ENCODE results near the gene SHISAL1. TPM values are rescaled to one million over a fixed set of nuclear protein-coding genes. Genes with fewer than 3 reads are reported as not detected.
"Not testable (repeated sequence)": the region's sequence is repeated elsewhere in the genome, so short reads cannot be mapped to it uniquely, and the experiment has no call there.

The SHISAL1 gene
- total RNA-seq, 2 experiments from 2014 or later: not detected

DNA sequence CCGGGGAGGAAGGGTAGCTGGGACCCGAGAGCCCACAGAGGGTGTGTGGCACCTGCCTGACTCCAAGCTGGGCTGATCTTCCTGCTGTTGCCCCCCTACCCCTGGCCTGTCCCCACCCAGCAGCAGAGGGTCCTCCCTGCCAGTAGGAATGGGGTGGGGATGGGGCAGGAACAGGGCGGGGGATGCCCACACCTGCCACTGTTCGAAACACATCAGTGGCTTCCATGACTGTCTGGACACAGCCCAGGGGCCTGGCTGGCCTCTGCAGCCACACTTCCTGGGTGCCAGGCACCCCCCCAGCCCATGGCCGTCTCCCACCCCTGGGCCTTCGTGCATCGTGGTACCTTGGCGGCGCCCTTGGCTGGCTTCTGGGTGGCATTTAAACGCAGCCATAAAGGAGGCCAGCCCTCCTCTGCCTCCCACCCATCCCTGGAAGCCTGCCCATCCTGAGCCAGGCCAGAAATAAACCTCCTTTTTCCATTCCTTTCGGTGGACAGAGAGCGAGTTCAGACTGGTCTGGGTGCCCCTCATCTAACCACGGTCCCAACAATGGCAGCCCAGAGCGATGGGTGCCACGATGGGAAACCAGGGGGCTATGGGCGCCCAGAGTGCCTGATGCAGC lies 745 bp upstream of the SHISAL1 start:
- ATAC-seq (ENCODE audit: low read depth) (no peak), DNase-seq (no peak)
- POLR2A ChIA-PET: interaction anchor here (0.8 kb wide), 1 partner anchor 16 kb away, joined by 3 read pairs; no protein-coding TSS in a partner anchor
- Mint-ChIP-seq H3K9me3 (no peaks in the 10 kb centered on the region), H3K4me3 (no peak overlapping the region), H3K4me1 (peaks cover 18% of the 10 kb centered on the region), H3K36me3 (no peaks in the 10 kb centered on the region), H3K27ac (no peak overlapping the region), H3K27me3 (no peaks in the 10 kb centered on the region)

DNA sequence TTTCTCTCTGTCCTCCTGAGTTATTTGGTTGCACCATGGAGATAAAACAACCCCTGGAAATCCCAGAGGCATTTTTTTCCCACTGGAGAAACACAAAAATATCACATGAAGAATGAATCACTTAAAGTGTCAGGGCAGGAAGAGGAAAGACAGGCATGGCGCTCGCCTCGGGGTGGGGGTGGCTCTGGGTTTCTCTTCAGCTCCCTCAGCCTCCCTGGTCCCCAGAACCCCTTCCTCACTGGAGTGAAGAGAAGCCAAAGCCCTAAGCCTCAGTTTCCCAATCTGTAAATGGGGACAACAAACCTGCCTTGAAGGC lies 938 bp downstream of the SHISAL1 start:
- no peak for ATAC-seq (ENCODE audit: low read depth)
- no peak for DNase-seq
- Mint-ChIP-seq H3K4me3 (no peak overlapping the region), H3K4me1 (peaks cover 18% of the 10 kb centered on the region), H3K9me3 (no peaks in the 10 kb centered on the region), H3K27ac (no peak overlapping the region), H3K36me3 (no peaks in the 10 kb centered on the region), H3K27me3 (no peaks in the 10 kb centered on the region)
- POLR2A ChIA-PET: interaction anchor here (1.1 kb wide), 1 partner anchor 129 kb away, joined by 3 read pairs; no protein-coding TSS in a partner anchor

DNA sequence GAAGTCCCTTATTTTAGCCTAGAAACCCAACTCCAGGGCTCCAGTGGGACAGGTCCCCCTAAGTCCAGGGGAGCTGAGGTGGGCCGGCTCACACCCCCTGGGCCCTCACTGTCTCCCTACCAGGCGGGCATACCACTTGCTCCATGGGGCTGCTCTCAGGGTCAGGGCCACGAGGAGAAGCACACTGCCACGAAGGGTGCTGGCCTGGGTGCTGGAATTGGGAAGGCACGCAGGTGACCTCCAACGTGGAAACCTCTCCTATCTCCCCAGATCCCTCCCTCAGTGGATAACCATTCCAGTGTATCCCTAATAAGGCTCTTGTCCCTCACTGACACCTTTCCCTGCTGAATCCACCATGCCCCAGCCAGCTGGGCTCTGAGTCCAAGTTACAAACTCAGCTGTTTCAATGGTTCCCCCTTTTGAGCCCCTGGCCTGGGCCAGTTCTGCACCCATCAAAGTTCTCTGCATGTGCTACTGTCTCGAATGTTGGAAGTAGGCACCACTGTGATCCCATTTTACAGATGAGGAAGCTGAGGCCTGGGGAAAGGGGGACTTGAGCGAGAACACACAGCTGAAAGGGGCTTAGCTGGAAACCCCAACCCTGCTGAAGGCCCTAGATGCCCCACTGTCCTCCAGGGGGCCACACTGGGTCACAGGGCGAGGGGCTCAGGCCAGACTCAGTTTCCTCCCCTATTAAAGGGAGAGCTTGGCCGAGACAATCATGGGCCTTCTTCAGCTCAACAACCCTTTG lies 1.5 kb downstream of the SHISAL1 start:
- Mint-ChIP-seq H3K4me3 (no peak overlapping the region), H3K27me3 (no peaks in the 10 kb centered on the region), H3K4me1 (peaks cover 18% of the 10 kb centered on the region), H3K9me3 (no peaks in the 10 kb centered on the region), H3K36me3 (no peaks in the 10 kb centered on the region), H3K27ac (no peak overlapping the region)
- POLR2A ChIA-PET: interaction anchor here (1.1 kb wide), 1 partner anchor 129 kb away, joined by 3 read pairs; no protein-coding TSS in a partner anchor
- DNase-seq (no peak), ATAC-seq (ENCODE audit: low read depth) (no peak)

- no peak for ATAC-seq (ENCODE audit: low read depth)
- H3K27me3 Mint-ChIP-seq: no peaks in the 10 kb centered on the region
- no peak for DNase-seq
- H3K9me3 Mint-ChIP-seq: no peaks in the 10 kb centered on the region
- POLR2A ChIA-PET: no interaction called here
- no peak overlapping the region for H3K4me3 Mint-ChIP-seq
- peaks cover 9% of the 10 kb centered on the region for H3K4me1 Mint-ChIP-seq
- no peak overlapping the region for H3K27ac Mint-ChIP-seq
- H3K36me3 Mint-ChIP-seq: no peaks in the 10 kb centered on the region
Observed at GRCh38 chr22:44309647-44310046, 3.1 kb downstream of the SHISAL1 start.

GRCh38 chr22:44309137-44309536 lies 3.6 kb downstream of the SHISAL1 start:
- DNase-seq (no peak), ATAC-seq (ENCODE audit: low read depth) (no peak)
- H3K9me3 Mint-ChIP-seq: no peaks in the 10 kb centered on the region
- H3K36me3 Mint-ChIP-seq: no peaks in the 10 kb centered on the region
- H3K4me3 Mint-ChIP-seq: no peak overlapping the region
- no peak overlapping the region for H3K27ac Mint-ChIP-seq
- peaks cover 4% of the 10 kb centered on the region for H3K4me1 Mint-ChIP-seq
- POLR2A ChIA-PET: no interaction called here
- no peaks in the 10 kb centered on the region for H3K27me3 Mint-ChIP-seq

DNA sequence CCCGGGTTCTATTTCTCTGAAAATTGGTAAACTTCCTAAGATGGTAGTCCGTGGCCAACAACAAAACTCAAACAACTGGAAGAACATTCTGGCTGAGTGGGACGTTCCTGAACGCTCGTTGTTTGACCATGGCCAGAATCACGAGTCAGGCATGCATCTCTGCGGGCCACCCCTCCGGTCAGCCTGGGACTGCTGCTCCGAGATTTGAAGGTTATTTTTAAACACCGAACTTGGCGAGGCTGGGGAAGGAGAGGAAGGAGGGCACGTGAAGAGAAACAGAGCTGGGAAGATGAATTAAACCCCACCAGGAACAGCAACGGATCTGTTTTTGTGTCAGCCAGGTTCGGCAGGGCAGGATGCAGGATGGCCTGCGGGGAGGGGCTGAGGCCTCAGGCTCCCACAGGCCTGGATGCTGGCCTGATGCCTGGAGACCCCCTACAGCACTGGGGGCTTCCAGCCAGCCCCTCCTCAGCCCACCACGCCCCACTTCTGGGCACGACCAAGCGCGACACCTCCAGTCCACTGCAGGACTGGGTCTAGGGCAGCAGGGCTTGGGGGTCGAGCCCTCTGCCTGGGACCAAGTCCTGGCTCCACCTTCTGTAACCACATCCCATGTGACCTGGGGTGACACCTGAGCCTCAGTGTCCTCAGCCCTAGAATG lies 5.1 kb downstream of the SHISAL1 start:
- no peaks in the 10 kb centered on the region for H3K9me3 Mint-ChIP-seq
- H3K4me3 Mint-ChIP-seq: no peak overlapping the region
- no peaks in the 10 kb centered on the region for H3K4me1 Mint-ChIP-seq
- no peak overlapping the region for H3K27ac Mint-ChIP-seq
- DNase-seq: no peak
- POLR2A ChIA-PET: no interaction called here
- no peaks in the 10 kb centered on the region for H3K27me3 Mint-ChIP-seq
- no peaks in the 10 kb centered on the region for H3K36me3 Mint-ChIP-seq
- no peak for ATAC-seq (ENCODE audit: low read depth)

GRCh38 chr22:44305888-44306287 lies 6.9 kb downstream of the SHISAL1 start:
- no peak for DNase-seq
- POLR2A ChIA-PET: no interaction called here
- Mint-ChIP-seq H3K4me3 (no peak overlapping the region), H3K36me3 (no peaks in the 10 kb centered on the region), H3K9me3 (no peaks in the 10 kb centered on the region), H3K27me3 (no peaks in the 10 kb centered on the region), H3K27ac (peak overlapping the region; percentile 13), H3K4me1 (no peaks in the 10 kb centered on the region)
- ATAC-seq (ENCODE audit: low read depth): no peak

GRCh38 chr22:44305455-44305854 lies 7.3 kb downstream of the SHISAL1 start:
- Mint-ChIP-seq H3K4me1 (no peaks in the 10 kb centered on the region), H3K36me3 (no peaks in the 10 kb centered on the region), H3K27me3 (peaks cover under 1% of the 10 kb centered on the region), H3K27ac (no peak overlapping the region), H3K4me3 (no peak overlapping the region), H3K9me3 (no peaks in the 10 kb centered on the region)
- ATAC-seq (ENCODE audit: low read depth) (no peak), DNase-seq (no peak)
- POLR2A ChIA-PET: no interaction called here

DNA sequence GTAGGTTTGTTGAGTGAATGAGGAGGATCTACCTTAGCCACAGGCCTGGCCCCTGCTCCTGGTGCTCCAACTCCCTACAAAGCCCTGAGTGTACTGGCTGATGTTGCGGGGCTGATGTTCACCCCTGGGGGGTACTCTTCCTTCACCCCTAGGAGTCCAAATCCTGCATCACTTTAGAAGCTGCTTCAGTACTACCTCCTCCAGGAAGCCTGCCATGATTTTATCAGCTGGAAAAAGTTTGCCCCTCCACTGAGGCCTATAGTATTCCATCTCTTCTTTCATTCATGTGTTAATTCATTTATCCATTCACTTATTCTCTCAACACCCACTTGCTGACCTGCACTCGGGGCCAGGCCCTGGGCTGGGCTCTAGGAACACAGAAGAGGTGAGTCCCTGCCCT lies 7.8 kb downstream of the SHISAL1 start:
- no peaks in the 10 kb centered on the region for H3K9me3 Mint-ChIP-seq
- H3K27ac Mint-ChIP-seq: no peak overlapping the region
- POLR2A ChIA-PET: no interaction called here
- no peaks in the 10 kb centered on the region for H3K4me1 Mint-ChIP-seq
- H3K4me3 Mint-ChIP-seq: no peak overlapping the region
- DNase-seq: no peak
- H3K36me3 Mint-ChIP-seq: no peaks in the 10 kb centered on the region
- no peak for ATAC-seq (ENCODE audit: low read depth)
- peaks cover 4% of the 10 kb centered on the region for H3K27me3 Mint-ChIP-seq

- POLR2A ChIA-PET: no interaction called here
- ATAC-seq (ENCODE audit: low read depth): no peak
- H3K27me3 Mint-ChIP-seq: peaks cover 8% of the 10 kb centered on the region
Observed at GRCh38 chr22:44304354-44304753, 8.4 kb downstream of the SHISAL1 start.

GRCh38 chr22:44302363-44302762 lies 10.4 kb downstream of the SHISAL1 start:
- POLR2A ChIA-PET; DNase-seq; H3K36me3 Mint-ChIP-seq; H3K4me1 Mint-ChIP-seq; H3K27me3 Mint-ChIP-seq; H3K9me3 Mint-ChIP-seq; H3K4me3 Mint-ChIP-seq; ATAC-seq (ENCODE audit: low read depth); H3K27ac Mint-ChIP-seq: not testable (repeated sequence)

More at GRCh38 chr22:44304354-44304753, 8.4 kb downstream of the SHISAL1 start:
- H3K36me3 Mint-ChIP-seq: no peaks in the 10 kb centered on the region
- DNase-seq: no peak
- H3K27ac Mint-ChIP-seq: no peak overlapping the region
- no peaks in the 10 kb centered on the region for H3K4me1 Mint-ChIP-seq
- no peaks in the 10 kb centered on the region for H3K9me3 Mint-ChIP-seq
- H3K4me3 Mint-ChIP-seq: no peak overlapping the region

GRCh38 chr22:44301039-44301438 lies 11.7 kb downstream of the SHISAL1 start:
- no peak overlapping the region for H3K27ac Mint-ChIP-seq
- no peak for ATAC-seq (ENCODE audit: low read depth)
- no peaks in the 10 kb centered on the region for H3K9me3 Mint-ChIP-seq
- no peak for DNase-seq
- no peak overlapping the region for H3K4me3 Mint-ChIP-seq
- H3K4me1 Mint-ChIP-seq: no peaks in the 10 kb centered on the region
- H3K27me3 Mint-ChIP-seq: peaks cover 8% of the 10 kb centered on the region
- POLR2A ChIA-PET: no interaction called here
- no peaks in the 10 kb centered on the region for H3K36me3 Mint-ChIP-seq

DNA sequence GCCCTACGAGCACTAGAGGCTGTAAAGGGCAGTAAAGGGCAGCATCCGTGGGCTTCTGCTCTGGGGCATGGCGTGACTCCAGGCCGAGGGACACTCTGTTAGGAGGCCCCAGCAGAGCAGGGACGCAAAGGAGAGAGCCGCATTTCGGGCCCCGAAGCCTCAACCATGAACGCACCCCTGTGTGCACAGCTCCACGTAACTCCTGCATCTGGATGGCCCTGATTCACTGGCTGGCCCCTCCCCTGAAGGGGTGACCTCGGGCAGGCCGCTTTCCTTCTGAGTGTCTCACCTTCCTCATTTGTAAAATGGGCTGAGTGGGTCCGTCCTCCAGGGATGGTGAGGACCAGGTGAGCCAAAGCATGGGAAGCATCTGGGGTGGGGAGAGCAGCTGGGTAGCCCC lies 13.6 kb downstream of the SHISAL1 start:
- no peak overlapping the region for H3K27ac Mint-ChIP-seq
- H3K9me3 Mint-ChIP-seq: no peaks in the 10 kb centered on the region
- peaks cover 8% of the 10 kb centered on the region for H3K27me3 Mint-ChIP-seq
- no peak for ATAC-seq (ENCODE audit: low read depth)
- POLR2A ChIA-PET: no interaction called here
- DNase-seq: no peak
- no peak overlapping the region for H3K4me3 Mint-ChIP-seq
- H3K4me1 Mint-ChIP-seq: no peaks in the 10 kb centered on the region
- H3K36me3 Mint-ChIP-seq: no peaks in the 10 kb centered on the region

Measured in activated naive CD8-positive, alpha-beta T cell treated with anti-CD3 and anti-CD28 coated beads, Interleukin-2, amount 10 ng/mL, durations not matched to agents 7 days and 5 days (primary cell).